ENCODE measurements around the gene RAD52.

GRCh38 chr12:879641-880040 lies 69.9 kb downstream of the RAD52 start:
- TF ChIP-seq, protein P1, sequence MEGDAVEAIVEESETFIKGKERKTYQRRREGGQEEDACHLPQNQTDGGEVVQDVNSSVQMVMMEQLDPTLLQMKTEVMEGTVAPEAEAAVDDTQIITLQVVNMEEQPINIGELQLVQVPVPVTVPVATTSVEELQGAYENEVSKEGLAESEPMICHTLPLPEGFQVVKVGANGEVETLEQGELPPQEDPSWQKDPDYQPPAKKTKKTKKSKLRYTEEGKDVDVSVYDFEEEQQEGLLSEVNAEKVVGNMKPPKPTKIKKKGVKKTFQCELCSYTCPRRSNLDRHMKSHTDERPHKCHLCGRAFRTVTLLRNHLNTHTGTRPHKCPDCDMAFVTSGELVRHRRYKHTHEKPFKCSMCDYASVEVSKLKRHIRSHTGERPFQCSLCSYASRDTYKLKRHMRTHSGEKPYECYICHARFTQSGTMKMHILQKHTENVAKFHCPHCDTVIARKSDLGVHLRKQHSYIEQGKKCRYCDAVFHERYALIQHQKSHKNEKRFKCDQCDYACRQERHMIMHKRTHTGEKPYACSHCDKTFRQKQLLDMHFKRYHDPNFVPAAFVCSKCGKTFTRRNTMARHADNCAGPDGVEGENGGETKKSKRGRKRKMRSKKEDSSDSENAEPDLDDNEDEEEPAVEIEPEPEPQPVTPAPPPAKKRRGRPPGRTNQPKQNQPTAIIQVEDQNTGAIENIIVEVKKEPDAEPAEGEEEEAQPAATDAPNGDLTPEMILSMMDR (IDR thresholded peaks at IDR 0.05) = no peak
- no peak for TF ChIP-seq POLR2A (IDR thresholded peaks at IDR 0.05)
